MM.1S (cell line): Measurements from ENCODE around the gene SMARCAD1.

Source experiments
- EZH2 ChIP-seq: fragments of 300-600 bp; sonication (generic); optimal IDR thresholded peaks from 2 replicates; pipeline ENCODE3; 2017; ENCODE audit warnings: low read depth, mild to moderate bottlenecking, antibody characterized with exemption, low read length, mixed read lengths
- EZH2phosphoT487 ChIP-seq: fragments of 300-600 bp; sonication (generic); IDR thresholded peaks from 2 replicates; pipeline ENCODE4 v1.6.1; 2018; ENCODE audit warnings: antibody characterized with exemption, low read length
- TF ChIP-seq, protein P1 (sequence below): fragments of 300-600 bp; sonication (generic); IDR thresholded peaks from 2 replicates; pipeline ENCODE4 v1.5.1; 2016; ENCODE audit warnings: antibody characterized with exemption, low read length, mixed read lengths

DNA sequence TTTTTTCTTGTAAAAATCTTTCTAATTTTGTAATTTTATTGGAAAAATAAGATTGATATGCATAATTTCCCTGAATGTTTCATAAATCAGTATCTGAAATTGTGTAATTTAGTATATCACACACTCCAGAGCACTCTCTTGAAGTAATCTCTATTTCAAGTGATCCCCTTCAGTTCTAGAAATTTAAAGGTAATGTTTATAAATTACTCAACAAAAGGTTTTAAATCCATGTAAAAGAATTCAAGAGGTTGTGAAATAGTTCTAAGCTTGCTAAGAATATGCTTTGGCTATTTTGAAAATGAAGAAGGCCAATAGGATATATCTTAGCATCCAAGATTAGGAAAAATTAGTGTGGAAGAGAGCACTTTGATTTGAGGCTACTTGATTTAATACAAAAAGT, 28.2 kb downstream of the SMARCAD1 start:
- TF ChIP-seq, protein P1, sequence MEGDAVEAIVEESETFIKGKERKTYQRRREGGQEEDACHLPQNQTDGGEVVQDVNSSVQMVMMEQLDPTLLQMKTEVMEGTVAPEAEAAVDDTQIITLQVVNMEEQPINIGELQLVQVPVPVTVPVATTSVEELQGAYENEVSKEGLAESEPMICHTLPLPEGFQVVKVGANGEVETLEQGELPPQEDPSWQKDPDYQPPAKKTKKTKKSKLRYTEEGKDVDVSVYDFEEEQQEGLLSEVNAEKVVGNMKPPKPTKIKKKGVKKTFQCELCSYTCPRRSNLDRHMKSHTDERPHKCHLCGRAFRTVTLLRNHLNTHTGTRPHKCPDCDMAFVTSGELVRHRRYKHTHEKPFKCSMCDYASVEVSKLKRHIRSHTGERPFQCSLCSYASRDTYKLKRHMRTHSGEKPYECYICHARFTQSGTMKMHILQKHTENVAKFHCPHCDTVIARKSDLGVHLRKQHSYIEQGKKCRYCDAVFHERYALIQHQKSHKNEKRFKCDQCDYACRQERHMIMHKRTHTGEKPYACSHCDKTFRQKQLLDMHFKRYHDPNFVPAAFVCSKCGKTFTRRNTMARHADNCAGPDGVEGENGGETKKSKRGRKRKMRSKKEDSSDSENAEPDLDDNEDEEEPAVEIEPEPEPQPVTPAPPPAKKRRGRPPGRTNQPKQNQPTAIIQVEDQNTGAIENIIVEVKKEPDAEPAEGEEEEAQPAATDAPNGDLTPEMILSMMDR = no peak
- TF ChIP-seq EZH2 = no peak
- TF ChIP-seq EZH2phosphoT487 = no peak
